ENCODE measurements around the gene IFNAR1.
"Not testable (repeated sequence)": the region's sequence is repeated elsewhere in the genome, so short reads cannot be mapped to it uniquely, and the experiment has no call there.

IFNAR1 gene

GRCh38 chr21:33377221-33377920 is 52.6 kb downstream of the IFNAR1 start:
- DNase-seq (ENCODE audit: low spot score), result no peak

- no peak for DNase-seq (ENCODE audit: low spot score)
These were observed 53.3 kb downstream of the IFNAR1 start for GRCh38 chr21:33378081-33378480.

- DNase-seq (ENCODE audit: low spot score), result peak; percentile 70
These were observed 55.2 kb downstream of the IFNAR1 start for GRCh38 chr21:33379934-33380333.

- DNase-seq (ENCODE audit: low spot score), result peak; percentile 98
These were observed 55.8 kb downstream of the IFNAR1 start for GRCh38 chr21:33380483-33380998.

- DNase-seq (ENCODE audit: low spot score), result not testable (repeated sequence)
These were observed 56.6 kb downstream of the IFNAR1 start for GRCh38 chr21:33381381-33381780.

GRCh38 chr21:33383056-33383888 is 58.5 kb downstream of the IFNAR1 start:
- DNase-seq (ENCODE audit: low spot score), result peak; percentile 82

GRCh38 chr21:33384841-33385331 is 60.1 kb downstream of the IFNAR1 start:
- DNase-seq (ENCODE audit: low spot score), result no peak

GRCh38 chr21:33386222-33386784 is 61.5 kb downstream of the IFNAR1 start:
- DNase-seq (ENCODE audit: low spot score), result no peak

GRCh38 chr21:33387294-33387693 is 62.5 kb downstream of the IFNAR1 start:
- DNase-seq (ENCODE audit: low spot score), result no peak

GRCh38 chr21:33388188-33388587 is 63.4 kb downstream of the IFNAR1 start:
- no peak for DNase-seq (ENCODE audit: low spot score)

GRCh38 chr21:33390479-33390878 is 65.7 kb downstream of the IFNAR1 start:
- DNase-seq (ENCODE audit: low spot score), result no peak

- no peak for DNase-seq (ENCODE audit: low spot score)
These were observed 66.9 kb downstream of the IFNAR1 start for GRCh38 chr21:33391656-33392055.

- no peak for DNase-seq (ENCODE audit: low spot score)
These were observed 67.7 kb downstream of the IFNAR1 start for GRCh38 chr21:33392284-33392985.

GRCh38 chr21:33393348-33393747 is 68.6 kb downstream of the IFNAR1 start:
- no peak for DNase-seq (ENCODE audit: low spot score)

GRCh38 chr21:33394260-33394659 is 69.5 kb downstream of the IFNAR1 start:
- DNase-seq (ENCODE audit: low spot score), result no peak

- DNase-seq (ENCODE audit: low spot score), result no peak
These were observed 71.1 kb downstream of the IFNAR1 start for GRCh38 chr21:33395891-33396331.

- DNase-seq (ENCODE audit: low spot score), result no peak
These were observed 71.7 kb downstream of the IFNAR1 start for GRCh38 chr21:33396436-33396835.

- no peak for DNase-seq (ENCODE audit: low spot score)
These were observed 72.2 kb downstream of the IFNAR1 start for GRCh38 chr21:33396951-33397350.

- no peak for DNase-seq (ENCODE audit: low spot score)
These were observed 72.9 kb downstream of the IFNAR1 start for GRCh38 chr21:33397717-33398116.

- DNase-seq (ENCODE audit: low spot score), result no peak
These were observed 73.6 kb downstream of the IFNAR1 start for GRCh38 chr21:33398361-33398760.

- no peak for DNase-seq (ENCODE audit: low spot score)
These were observed 76.8 kb downstream of the IFNAR1 start for GRCh38 chr21:33401630-33401992.

Measured in LoVo (cell line).